ENCODE data around the gene MCM8. TPM values are rescaled to one million over a fixed set of nuclear protein-coding genes. Genes with fewer than 3 reads are reported as not detected.

MCM8 gene
- polyA plus RNA-seq, 3 donors = 0.07 to 0.51 (median 0.18) TPM

DNA sequence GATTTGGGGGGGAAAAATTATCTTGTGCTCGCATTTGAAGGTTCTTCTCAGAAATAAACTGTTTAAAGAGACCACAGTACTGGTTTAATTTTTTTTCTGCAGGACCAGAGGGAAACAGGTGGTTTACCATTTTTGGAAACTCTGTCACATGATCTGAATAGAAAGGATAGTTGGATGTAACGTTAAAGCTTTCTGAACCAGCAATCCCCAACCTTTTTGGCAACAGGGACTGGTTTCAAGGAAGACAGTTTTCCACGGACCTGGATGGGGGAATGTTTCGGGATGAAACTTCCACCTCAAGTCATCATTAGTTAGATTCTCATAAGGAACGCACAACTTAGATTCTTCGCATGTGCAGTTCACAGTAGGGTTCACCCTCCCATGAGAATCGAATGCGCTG lies 50.4 kb downstream of the MCM8 start:
- Histone ChIP-seq H3K36me3 (replicated peaks in 1 of 2; ENCODE audit: control insufficient read depth in 1 of 2, insufficient read depth in 2 of 2, low read length in 2 of 2) (peaks cover 0 to 8% of the 10 kb centered on the region in 2 donors), H3K9me3 (replicated peaks in 1 of 2; ENCODE audit: control insufficient read depth in 1 of 2, insufficient read depth in 1 of 2, low read length in 2 of 2) (no peaks in the 10 kb centered on the region), H2AFZ (ENCODE audit: insufficient read depth, low read depth, low read length, poor library complexity, severe bottlenecking) (no peak overlapping the region), H3K4me3 (replicated peaks in 1 of 3; ENCODE audit: low read depth in 2 of 3, low read length in 3 of 3) (no peak overlapping the region), H3K4me2 (replicated peaks; ENCODE audit: extremely low read depth, low read length, poor library complexity, severe bottlenecking) (no peak overlapping the region), H3K27me3 (ENCODE audit: control insufficient read depth in 2 of 2, insufficient read depth in 2 of 2, low read length in 2 of 2) (no peaks in the 10 kb centered on the region), H3K27ac (ENCODE audit: low read depth in 1 of 2, low read length in 2 of 2) (no peak overlapping the region), H3K79me2 (ENCODE audit: insufficient read depth, low read length) (peaks cover 1% of the 10 kb centered on the region), H3K4me1 (ENCODE audit: control insufficient read depth in 1 of 2, insufficient read depth in 2 of 2, low read length in 2 of 2) (peaks cover 0 to 4% of the 10 kb centered on the region in 2 donors), H3K9ac (ENCODE audit: insufficient read depth, low read length, poor library complexity, severe bottlenecking) (no peak overlapping the region), H4K20me1 (ENCODE audit: insufficient read depth, low read length) (no peaks in the 10 kb centered on the region)
- TF ChIP-seq, protein P1, sequence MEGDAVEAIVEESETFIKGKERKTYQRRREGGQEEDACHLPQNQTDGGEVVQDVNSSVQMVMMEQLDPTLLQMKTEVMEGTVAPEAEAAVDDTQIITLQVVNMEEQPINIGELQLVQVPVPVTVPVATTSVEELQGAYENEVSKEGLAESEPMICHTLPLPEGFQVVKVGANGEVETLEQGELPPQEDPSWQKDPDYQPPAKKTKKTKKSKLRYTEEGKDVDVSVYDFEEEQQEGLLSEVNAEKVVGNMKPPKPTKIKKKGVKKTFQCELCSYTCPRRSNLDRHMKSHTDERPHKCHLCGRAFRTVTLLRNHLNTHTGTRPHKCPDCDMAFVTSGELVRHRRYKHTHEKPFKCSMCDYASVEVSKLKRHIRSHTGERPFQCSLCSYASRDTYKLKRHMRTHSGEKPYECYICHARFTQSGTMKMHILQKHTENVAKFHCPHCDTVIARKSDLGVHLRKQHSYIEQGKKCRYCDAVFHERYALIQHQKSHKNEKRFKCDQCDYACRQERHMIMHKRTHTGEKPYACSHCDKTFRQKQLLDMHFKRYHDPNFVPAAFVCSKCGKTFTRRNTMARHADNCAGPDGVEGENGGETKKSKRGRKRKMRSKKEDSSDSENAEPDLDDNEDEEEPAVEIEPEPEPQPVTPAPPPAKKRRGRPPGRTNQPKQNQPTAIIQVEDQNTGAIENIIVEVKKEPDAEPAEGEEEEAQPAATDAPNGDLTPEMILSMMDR (IDR thresholded peaks at IDR 0.05) = no peak
- H3K27me3 Mint-ChIP-seq (ENCODE audit: low read depth in 3 of 3) = no peaks in the 10 kb centered on the region
- 83% methylated on average over 4 of the region's 8 CpGs for WGBS (ENCODE audit: insufficient coverage)
- DNase-seq = no peak
- H3K4me3 Mint-ChIP-seq = no peak overlapping the region
- H3K36me3 Mint-ChIP-seq = peaks cover 10 to 15% of the 10 kb centered on the region in 2 donors
- H3K9me3 Mint-ChIP-seq = no peaks in the 10 kb centered on the region
- intact Hi-C loops (cut with micrococcal nuclease) = no loop called here
- H3K4me1 Mint-ChIP-seq = peaks cover 8% of the 10 kb centered on the region
- H3K27ac Mint-ChIP-seq = no peak overlapping the region

DNA sequence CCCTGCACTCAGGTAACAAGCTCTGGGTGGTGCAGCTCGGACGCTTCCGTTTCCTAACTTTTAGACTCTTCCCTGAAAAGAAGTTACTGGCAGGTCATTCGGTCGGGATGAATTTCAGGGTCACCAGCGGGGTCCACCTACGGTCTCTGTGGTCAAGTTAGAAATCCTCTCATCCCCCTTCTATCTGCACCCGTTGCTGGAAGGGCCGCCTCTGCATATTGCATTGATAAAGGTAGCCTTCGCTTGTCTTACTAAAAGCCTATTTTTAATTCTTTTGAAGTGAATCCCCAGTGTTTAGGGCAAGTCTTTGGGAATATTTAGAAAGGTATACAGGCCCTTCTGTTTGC lies 56.1 kb downstream of the MCM8 start:
- Histone ChIP-seq H3K27ac (ENCODE audit: low read depth in 1 of 2, low read length in 2 of 2) (peak overlapping the region in 1 of 2 donors; percentile 81), H3K27me3 (ENCODE audit: control insufficient read depth in 2 of 2, insufficient read depth in 2 of 2, low read length in 2 of 2) (no peaks in the 10 kb centered on the region), H4K20me1 (ENCODE audit: insufficient read depth, low read length) (peaks cover 10% of the 10 kb centered on the region), H3K4me3 (replicated peaks in 1 of 3; ENCODE audit: low read depth in 2 of 3, low read length in 3 of 3) (peak overlapping the region; percentile 78 to 91 (median 86)), H3K9ac (ENCODE audit: insufficient read depth, low read length, poor library complexity, severe bottlenecking) (peak overlapping the region; percentile 82), H3K4me2 (replicated peaks; ENCODE audit: extremely low read depth, low read length, poor library complexity, severe bottlenecking) (peak overlapping the region; percentile 90), H3K79me2 (ENCODE audit: insufficient read depth, low read length) (peaks cover 55% of the 10 kb centered on the region), H3K36me3 (replicated peaks in 1 of 2; ENCODE audit: control insufficient read depth in 1 of 2, insufficient read depth in 2 of 2, low read length in 2 of 2) (peaks cover 12 to 15% of the 10 kb centered on the region in 2 donors), H2AFZ (ENCODE audit: insufficient read depth, low read depth, low read length, poor library complexity, severe bottlenecking) (peak overlapping the region; percentile 94), H3K9me3 (replicated peaks in 1 of 2; ENCODE audit: control insufficient read depth in 1 of 2, insufficient read depth in 1 of 2, low read length in 2 of 2) (no peaks in the 10 kb centered on the region), H3K4me1 (ENCODE audit: control insufficient read depth in 1 of 2, insufficient read depth in 2 of 2, low read length in 2 of 2) (peaks cover 44 to 48% of the 10 kb centered on the region in 2 donors)
- H3K27me3 Mint-ChIP-seq (ENCODE audit: low read depth in 3 of 3) = no peaks in the 10 kb centered on the region
- 0% methylated on average over 3 of the region's 10 CpGs for WGBS (ENCODE audit: insufficient coverage)
- H3K4me1 Mint-ChIP-seq = peaks cover 44% of the 10 kb centered on the region
- peak overlapping the region; percentile 94 to 97 for H3K4me3 Mint-ChIP-seq
- H3K27ac Mint-ChIP-seq = peak overlapping the region; percentile 86 to 93 (median 89)
- intact Hi-C loops (cut with micrococcal nuclease) = no loop called here
- TF ChIP-seq, protein P1 (IDR thresholded peaks at IDR 0.05) = no peak
- no peak for DNase-seq
- H3K36me3 Mint-ChIP-seq = peaks cover 10 to 16% of the 10 kb centered on the region in 2 donors
- H3K9me3 Mint-ChIP-seq = no peaks in the 10 kb centered on the region
